HEK293 (cell line): ENCODE results near the gene OR2V2.
"Not testable (repeated sequence)": the region's sequence is repeated elsewhere in the genome, so short reads cannot be mapped to it uniquely, and the experiment has no call there.

Experiments
- CTCF ChIA-PET: fragments of 350-600 bp; formaldehyde crosslinking; extraction: SDS; loops from one replicate; lab custom pipeline; 2021; ENCODE audit warnings: antibody characterized with exemption; lab: Yijun Ruan, JAX
- POLR2A ChIA-PET: fragments of 300-600 bp; formaldehyde crosslinking; extraction: SDS; loops from one replicate; lab custom pipeline; 2020; ENCODE audit warnings: antibody characterized with exemption, inconsistent platforms; lab: Yijun Ruan, JAX
- H3K27ac ChIP-seq: fragments of 200-500 bp; sonication (Bioruptor generic); 2 replicates; pipeline ENCODE4 v1.5.1; 2014; ENCODE audit warnings: low read depth, low read length, control low read depth, inconsistent platforms; ENCODE audit errors: extremely low read depth
- H3K36me3 ChIP-seq, 2 experiments: fragments of 200-500 bp in 1 of 2; sonication (Bioruptor generic) in 1 of 2; 1 replicate in 1 of 2; 2 replicates in 1 of 2; pipeline ENCODE4 v1.5.1; 2014 to 2017; ENCODE audit warnings: inconsistent platforms in 2 of 2, low read length in 2 of 2; ENCODE audit not compliant: control insufficient read depth in 2 of 2, insufficient read depth in 1 of 2
- H3K4me1 ChIP-seq: fragments of 200-500 bp; sonication (Bioruptor generic); 2 replicates; pipeline ENCODE4 v1.5.1; 2014; ENCODE audit warnings: mild to moderate bottlenecking, low read length, inconsistent platforms; ENCODE audit not compliant: control insufficient read depth, insufficient read depth
- H3K4me3 ChIP-seq: 2 replicates; pipeline ENCODE4 v1.5.1; 2011; ENCODE audit warnings: low read depth, mild to moderate bottlenecking, control low read depth, low read length, moderate library complexity
- H3K9me3 ChIP-seq: fragments of 200-500 bp; sonication (Bioruptor generic); 2 replicates; pipeline ENCODE4 v1.5.1; 2014; ENCODE audit warnings: low read depth, low read length, inconsistent platforms; ENCODE audit not compliant: control insufficient read depth, insufficient read depth
- KLF1 ChIP-seq: fragments of 450-650 bp; formaldehyde crosslinking; IDR thresholded peaks from 2 replicates; pipeline ENCODE4 v1.5.1; 2016; ENCODE audit warnings: missing biosample characterization, missing genetic modification characterization
- KLF16 ChIP-seq: fragments of 450-650 bp; formaldehyde crosslinking; IDR thresholded peaks from 2 replicates; pipeline ENCODE4 v1.5.1; 2017; ENCODE audit warnings: missing biosample characterization, missing genetic modification characterization
- KLF9 ChIP-seq: fragments of 450-650 bp; formaldehyde crosslinking; IDR thresholded peaks from 2 replicates; pipeline ENCODE4 v1.5.1; 2016; ENCODE audit warnings: missing biosample characterization, missing genetic modification characterization, low read depth
- SCRT2 ChIP-seq: fragments of 450-650 bp; formaldehyde crosslinking; IDR thresholded peaks from 2 replicates; pipeline ENCODE4 v1.5.1; 2016; ENCODE audit warnings: missing biosample characterization, missing genetic modification characterization
- SP2 ChIP-seq: fragments of 450-650 bp; formaldehyde crosslinking; IDR thresholded peaks from 2 replicates; pipeline ENCODE4 v1.5.1; 2016; ENCODE audit warnings: missing biosample characterization, missing genetic modification characterization
- TCF7L2 ChIP-seq: IDR thresholded peaks from 2 replicates; pipeline ENCODE4 v1.6.1; 2011; ENCODE audit warnings: low read depth, mild to moderate bottlenecking, inconsistent platforms, low read length, moderate library complexity, borderline replicate concordance
- ZBTB17 ChIP-seq: fragments of 450-650 bp; formaldehyde crosslinking; IDR thresholded peaks from 2 replicates; pipeline ENCODE4 v1.5.1; 2016; ENCODE audit warnings: missing biosample characterization, missing genetic modification characterization
- ZBTB21 ChIP-seq: fragments of 450-650 bp; formaldehyde crosslinking; IDR thresholded peaks from 2 replicates; pipeline ENCODE4 v1.5.1; 2017; ENCODE audit warnings: missing biosample characterization, missing genetic modification characterization
- ZBTB48 ChIP-seq: fragments of 450-650 bp; formaldehyde crosslinking; IDR thresholded peaks from 2 replicates; pipeline ENCODE4 v1.5.1; 2016; ENCODE audit warnings: missing biosample characterization, missing genetic modification characterization
- ZNF112 ChIP-seq: fragments of 450-650 bp; formaldehyde crosslinking; IDR thresholded peaks from 2 replicates; pipeline ENCODE4 v1.5.0; 2017; ENCODE audit warnings: missing biosample characterization, missing genetic modification characterization
- ZNF114 ChIP-seq: fragments of 450-650 bp; formaldehyde crosslinking; IDR thresholded peaks from 2 replicates; pipeline ENCODE4 v1.5.0; 2017; ENCODE audit warnings: missing biosample characterization, missing genetic modification characterization
- ZNF169 ChIP-seq: fragments of 450-650 bp; formaldehyde crosslinking; IDR thresholded peaks from 2 replicates; pipeline ENCODE4 v1.5.1; 2016; ENCODE audit warnings: missing biosample characterization, missing genetic modification characterization
- ZNF184 ChIP-seq: fragments of 450-650 bp; IDR thresholded peaks from 2 replicates; pipeline ENCODE4 v1.5.1; 2018; ENCODE audit warnings: missing biosample characterization, mild to moderate bottlenecking, missing genetic modification characterization
- ZNF24 ChIP-seq: fragments of 450-650 bp; formaldehyde crosslinking; IDR thresholded peaks from 2 replicates; pipeline ENCODE4 v1.5.1; 2016; ENCODE audit warnings: missing biosample characterization, missing genetic modification characterization
- ZNF266 ChIP-seq: fragments of 450-650 bp; formaldehyde crosslinking; IDR thresholded peaks from 2 replicates; pipeline ENCODE4 v1.5.1; 2016; ENCODE audit warnings: missing biosample characterization, missing genetic modification characterization, low read depth
- ZNF394 ChIP-seq: fragments of 450-650 bp; formaldehyde crosslinking; IDR thresholded peaks from 2 replicates; pipeline ENCODE4 v1.5.1; 2016; ENCODE audit warnings: missing biosample characterization, missing genetic modification characterization, mild to moderate bottlenecking, moderate library complexity, borderline replicate concordance
- ZNF561 ChIP-seq: fragments of 450-650 bp; IDR thresholded peaks from 2 replicates; pipeline ENCODE4 v1.5.1; 2018; ENCODE audit warnings: missing biosample characterization, missing genetic modification characterization, borderline replicate concordance
- ZNF600 ChIP-seq: fragments of 450-650 bp; formaldehyde crosslinking; IDR thresholded peaks from 2 replicates; pipeline ENCODE4 v1.5.1; 2016; ENCODE audit warnings: missing biosample characterization, missing genetic modification characterization
- ZNF777 ChIP-seq: fragments of 450-650 bp; formaldehyde crosslinking; IDR thresholded peaks from 2 replicates; pipeline ENCODE4 v1.5.1; 2017; ENCODE audit warnings: missing biosample characterization, missing genetic modification characterization, borderline replicate concordance
- ZNF791 ChIP-seq: fragments of 450-650 bp; formaldehyde crosslinking; IDR thresholded peaks from 2 replicates; pipeline ENCODE4 v1.5.1; 2016; ENCODE audit warnings: missing biosample characterization, missing genetic modification characterization
- TF ChIP-seq, protein P1 (sequence below): fragments of 450-650 bp; formaldehyde crosslinking; IDR thresholded peaks from 2 replicates; pipeline ENCODE4 v1.5.1; 2016; ENCODE audit warnings: missing biosample characterization, missing genetic modification characterization
- TF ChIP-seq, protein P2 (sequence below): IDR thresholded peaks from 2 replicates; pipeline ENCODE4 v1.6.1; 2011; ENCODE audit warnings: mild to moderate bottlenecking, low read depth, low read length, borderline replicate concordance
- TF ChIP-seq, protein P3 (sequence below): fragments of 450-650 bp; formaldehyde crosslinking; IDR thresholded peaks from 2 replicates; pipeline ENCODE4 v1.5.1; 2016; ENCODE audit warnings: missing biosample characterization, missing genetic modification characterization, borderline replicate concordance

Gene OR2V2

DNA sequence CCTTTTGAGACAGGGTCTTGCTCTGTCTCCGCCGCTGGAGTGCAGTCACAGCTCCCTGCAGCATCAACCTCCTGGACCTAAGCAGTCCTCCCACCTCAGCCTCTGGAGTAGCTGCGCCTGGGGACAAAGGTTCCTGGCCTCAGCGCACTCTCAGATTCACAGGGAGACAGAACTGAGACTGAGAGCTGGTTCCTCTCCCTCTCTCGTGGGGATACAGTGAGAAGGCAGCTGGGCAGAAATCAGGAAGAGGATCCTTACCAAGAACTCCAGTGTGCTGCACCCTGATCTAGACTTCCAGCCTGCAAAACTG lies 43.2 kb upstream of the OR2V2 start:
- POLR2A ChIA-PET, CTCF ChIA-PET, H3K27ac ChIP-seq, H3K9me3 ChIP-seq, H3K4me3 ChIP-seq, H3K4me1 ChIP-seq: not testable (repeated sequence)
- TF ChIP-seq ZNF777 (tag by site-specific recombination) (peak; percentile 59; the same call in 1 of the 2 replicates), KLF1 (tag by site-specific recombination) (peak; percentile 38), ZNF394 (tag by site-specific recombination) (peak; percentile 94), ZNF600 (tag by site-specific recombination) (peak; percentile 63), ZBTB17 (tag by site-specific recombination) (peak; percentile 74)
- TF ChIP-seq, protein P1, sequence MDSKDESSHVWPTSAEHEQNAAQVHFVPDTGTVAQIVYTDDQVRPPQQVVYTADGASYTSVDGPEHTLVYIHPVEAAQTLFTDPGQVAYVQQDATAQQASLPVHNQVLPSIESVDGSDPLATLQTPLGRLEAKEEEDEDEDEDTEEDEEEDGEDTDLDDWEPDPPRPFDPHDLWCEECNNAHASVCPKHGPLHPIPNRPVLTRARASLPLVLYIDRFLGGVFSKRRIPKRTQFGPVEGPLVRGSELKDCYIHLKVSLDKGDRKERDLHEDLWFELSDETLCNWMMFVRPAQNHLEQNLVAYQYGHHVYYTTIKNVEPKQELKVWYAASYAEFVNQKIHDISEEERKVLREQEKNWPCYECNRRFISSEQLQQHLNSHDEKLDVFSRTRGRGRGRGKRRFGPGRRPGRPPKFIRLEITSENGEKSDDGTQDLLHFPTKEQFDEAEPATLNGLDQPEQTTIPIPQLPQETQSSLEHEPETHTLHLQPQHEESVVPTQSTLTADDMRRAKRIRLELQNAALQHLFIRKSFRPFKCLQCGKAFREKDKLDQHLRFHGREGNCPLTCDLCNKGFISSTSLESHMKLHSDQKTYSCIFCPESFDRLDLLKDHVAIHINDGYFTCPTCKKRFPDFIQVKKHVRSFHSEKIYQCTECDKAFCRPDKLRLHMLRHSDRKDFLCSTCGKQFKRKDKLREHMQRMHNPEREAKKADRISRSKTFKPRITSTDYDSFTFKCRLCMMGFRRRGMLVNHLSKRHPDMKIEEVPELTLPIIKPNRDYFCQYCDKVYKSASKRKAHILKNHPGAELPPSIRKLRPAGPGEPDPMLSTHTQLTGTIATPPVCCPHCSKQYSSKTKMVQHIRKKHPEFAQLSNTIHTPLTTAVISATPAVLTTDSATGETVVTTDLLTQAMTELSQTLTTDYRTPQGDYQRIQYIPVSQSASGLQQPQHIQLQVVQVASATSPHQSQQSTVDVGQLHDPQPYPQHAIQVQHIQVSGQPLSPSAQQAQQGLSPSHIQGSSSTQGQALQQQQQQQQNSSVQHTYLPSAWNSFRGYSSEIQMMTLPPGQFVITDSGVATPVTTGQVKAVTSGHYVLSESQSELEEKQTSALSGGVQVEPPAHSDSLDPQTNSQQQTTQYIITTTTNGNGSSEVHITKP (tag by site-specific recombination): peak; percentile 9; the same call in 1 of the 2 replicates
- TF ChIP-seq, all 188 proteins: peak for 6; not testable (repeated sequence) for 182
- H3K36me3 ChIP-seq: not testable (repeated sequence)

DNA sequence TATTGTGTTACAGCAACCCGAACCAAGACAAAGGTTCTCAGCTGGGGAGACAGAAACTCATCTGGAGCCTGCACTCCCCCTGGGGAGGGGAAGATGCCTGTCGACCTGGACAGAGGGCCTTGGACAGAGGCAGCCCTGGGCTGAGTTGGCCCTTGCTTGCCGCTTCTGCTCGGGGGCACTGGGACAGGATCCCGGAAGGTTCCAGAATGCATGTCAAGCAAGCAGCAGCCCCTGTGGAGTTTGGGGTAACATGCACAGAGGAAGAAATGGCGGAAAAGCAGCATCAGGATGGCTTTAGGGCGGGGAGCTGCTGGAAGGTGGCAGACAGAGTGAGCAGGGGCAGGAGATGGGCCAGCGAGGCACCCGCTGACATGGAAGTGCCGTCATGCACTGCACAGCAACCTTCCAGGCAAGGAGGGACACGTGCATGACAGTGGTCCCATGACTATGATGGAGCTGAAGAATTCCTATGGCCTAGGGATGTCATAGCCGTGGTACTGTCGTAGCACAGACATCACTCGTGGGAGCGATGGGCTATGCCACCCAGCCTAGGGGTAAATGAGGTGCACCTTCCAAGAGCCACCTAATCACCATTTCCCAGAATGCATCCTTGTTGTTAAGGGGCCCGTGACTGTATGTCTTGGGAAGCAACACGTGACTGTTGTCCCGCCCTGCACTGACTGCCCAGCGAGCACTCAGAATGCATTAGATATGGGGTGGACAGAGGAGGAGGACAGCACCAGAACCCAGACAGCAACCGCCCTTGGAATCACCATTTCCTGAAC lies 42.6 kb upstream of the OR2V2 start:
- H3K36me3 ChIP-seq, H3K4me1 ChIP-seq, H3K27ac ChIP-seq, H3K4me3 ChIP-seq, H3K9me3 ChIP-seq, POLR2A ChIA-PET: not testable (repeated sequence)
- CTCF ChIA-PET: interaction anchor here (0.6 kb wide), 1 partner anchor 385 kb away, joined by 3 read pairs; no protein-coding TSS in a partner anchor
- 0 out of 2 replicates have a peak, but pooled peaks have one; percentile 34 for TF ChIP-seq SCRT2 (tag by site-specific recombination)

DNA sequence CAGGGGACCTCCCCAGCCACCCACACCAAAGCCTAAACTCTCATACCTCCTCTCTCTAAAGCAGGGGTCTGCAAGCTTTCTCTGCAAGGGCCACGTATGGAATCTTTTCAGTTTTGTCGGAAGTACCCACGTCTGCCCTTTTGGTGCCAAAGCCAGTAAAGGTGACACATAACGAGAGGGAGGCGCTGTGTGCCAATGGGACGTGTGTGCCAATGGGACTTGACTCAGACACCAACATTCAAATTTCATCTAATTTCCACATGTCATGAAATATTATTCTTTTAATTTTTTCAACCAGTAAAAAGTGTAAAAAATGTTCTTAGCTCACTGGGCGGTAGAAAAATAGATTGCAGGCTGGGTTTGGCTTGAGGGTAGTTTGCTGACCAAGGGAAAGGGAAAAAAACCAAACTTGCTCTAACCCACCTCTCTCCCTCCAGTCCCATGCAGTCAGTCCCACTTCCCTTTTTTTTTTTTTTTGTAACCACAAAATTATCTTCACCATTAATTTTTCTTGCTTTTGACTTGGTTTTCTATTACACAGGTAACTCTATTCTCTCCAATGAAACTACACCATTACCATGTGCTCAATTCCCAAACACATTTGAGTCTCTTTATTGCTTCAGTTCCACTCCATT lies 41.9 kb upstream of the OR2V2 start:
- Histone ChIP-seq H3K4me3 (no peak overlapping the region), H3K4me1 (no peaks in the 10 kb centered on the region), H3K36me3 (no peaks in the 10 kb centered on the region), H3K9me3 (no peaks in the 10 kb centered on the region), H3K27ac (no peak overlapping the region)
- CTCF ChIA-PET: interaction anchor here (0.6 kb wide), 2 partner anchors 50 to 386 kb away, joined by 3 read pairs; no protein-coding TSS in a partner anchor
- POLR2A ChIA-PET: no interaction called here
- TF ChIP-seq, protein P2, sequence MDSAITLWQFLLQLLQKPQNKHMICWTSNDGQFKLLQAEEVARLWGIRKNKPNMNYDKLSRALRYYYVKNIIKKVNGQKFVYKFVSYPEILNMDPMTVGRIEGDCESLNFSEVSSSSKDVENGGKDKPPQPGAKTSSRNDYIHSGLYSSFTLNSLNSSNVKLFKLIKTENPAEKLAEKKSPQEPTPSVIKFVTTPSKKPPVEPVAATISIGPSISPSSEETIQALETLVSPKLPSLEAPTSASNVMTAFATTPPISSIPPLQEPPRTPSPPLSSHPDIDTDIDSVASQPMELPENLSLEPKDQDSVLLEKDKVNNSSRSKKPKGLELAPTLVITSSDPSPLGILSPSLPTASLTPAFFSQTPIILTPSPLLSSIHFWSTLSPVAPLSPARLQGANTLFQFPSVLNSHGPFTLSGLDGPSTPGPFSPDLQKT: no peak
- TF ChIP-seq ZNF114 (tag by site-specific recombination) (no peak), KLF9 (tag by site-specific recombination) (no peak), ZNF561 (tag by site-specific recombination) (no peak), ZNF791 (tag by site-specific recombination) (no peak), ZBTB21 (no peak), KLF16 (tag by site-specific recombination) (no peak), ZNF24 (tag by site-specific recombination) (no peak), ZNF169 (tag by site-specific recombination) (no peak), ZBTB48 (tag by site-specific recombination) (no peak), ZNF112 (tag by site-specific recombination) (no peak), TCF7L2 (no peak), ZNF266 (tag by site-specific recombination) (no peak), ZNF184 (tag by site-specific recombination) (no peak), SP2 (no peak)
- TF ChIP-seq, protein P3, sequence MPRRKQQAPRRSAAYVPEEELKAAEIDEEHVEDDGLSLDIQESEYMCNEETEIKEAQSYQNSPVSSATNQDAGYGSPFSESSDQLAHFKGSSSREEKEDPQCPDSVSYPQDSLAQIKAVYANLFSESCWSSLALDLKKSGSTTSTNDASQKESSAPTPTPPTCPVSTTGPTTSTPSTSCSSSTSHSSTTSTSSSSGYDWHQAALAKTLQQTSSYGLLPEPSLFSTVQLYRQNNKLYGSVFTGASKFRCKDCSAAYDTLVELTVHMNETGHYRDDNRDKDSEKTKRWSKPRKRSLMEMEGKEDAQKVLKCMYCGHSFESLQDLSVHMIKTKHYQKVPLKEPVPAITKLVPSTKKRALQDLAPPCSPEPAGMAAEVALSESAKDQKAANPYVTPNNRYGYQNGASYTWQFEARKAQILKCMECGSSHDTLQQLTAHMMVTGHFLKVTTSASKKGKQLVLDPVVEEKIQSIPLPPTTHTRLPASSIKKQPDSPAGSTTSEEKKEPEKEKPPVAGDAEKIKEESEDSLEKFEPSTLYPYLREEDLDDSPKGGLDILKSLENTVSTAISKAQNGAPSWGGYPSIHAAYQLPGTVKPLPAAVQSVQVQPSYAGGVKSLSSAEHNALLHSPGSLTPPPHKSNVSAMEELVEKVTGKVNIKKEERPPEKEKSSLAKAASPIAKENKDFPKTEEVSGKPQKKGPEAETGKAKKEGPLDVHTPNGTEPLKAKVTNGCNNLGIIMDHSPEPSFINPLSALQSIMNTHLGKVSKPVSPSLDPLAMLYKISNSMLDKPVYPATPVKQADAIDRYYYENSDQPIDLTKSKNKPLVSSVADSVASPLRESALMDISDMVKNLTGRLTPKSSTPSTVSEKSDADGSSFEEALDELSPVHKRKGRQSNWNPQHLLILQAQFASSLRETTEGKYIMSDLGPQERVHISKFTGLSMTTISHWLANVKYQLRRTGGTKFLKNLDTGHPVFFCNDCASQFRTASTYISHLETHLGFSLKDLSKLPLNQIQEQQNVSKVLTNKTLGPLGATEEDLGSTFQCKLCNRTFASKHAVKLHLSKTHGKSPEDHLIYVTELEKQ: no peak
